HG02970 (cell line): ENCODE data around the gene GGNBP2.
"Not testable (repeated sequence)": the region's sequence is repeated elsewhere in the genome, so short reads cannot be mapped to it uniquely, and the experiment has no call there.

Source experiments
- ATAC-seq: cut with Tn5 transposase; IDR thresholded peaks from one replicate; pipeline ENCODE4 v1.9.1; 2021; ENCODE audit warnings: mild to moderate bottlenecking, moderate library complexity, moderate number of reproducible peaks; ENCODE audit not compliant: unreplicated experiment, low FRiP score

The GGNBP2 gene

GRCh38 chr17:36544307-36545076 lies at the start of gene GGNBP2:
TSS of gene GGNBP2 (plus strand) at chr17:36544919. CDS start at chr17:36545725, 806 bp downstream.
- ATAC-seq = peak; percentile 38

GRCh38 chr17:36495076-36495578 lies 49.6 kb upstream of the GGNBP2 start:
- ATAC-seq = no peak

- no peak for ATAC-seq
These were observed 48.5 kb upstream of the GGNBP2 start for GRCh38 chr17:36496018-36496789.

- no peak for ATAC-seq
These were observed 46.6 kb upstream of the GGNBP2 start for GRCh38 chr17:36498155-36498554.

DNA sequence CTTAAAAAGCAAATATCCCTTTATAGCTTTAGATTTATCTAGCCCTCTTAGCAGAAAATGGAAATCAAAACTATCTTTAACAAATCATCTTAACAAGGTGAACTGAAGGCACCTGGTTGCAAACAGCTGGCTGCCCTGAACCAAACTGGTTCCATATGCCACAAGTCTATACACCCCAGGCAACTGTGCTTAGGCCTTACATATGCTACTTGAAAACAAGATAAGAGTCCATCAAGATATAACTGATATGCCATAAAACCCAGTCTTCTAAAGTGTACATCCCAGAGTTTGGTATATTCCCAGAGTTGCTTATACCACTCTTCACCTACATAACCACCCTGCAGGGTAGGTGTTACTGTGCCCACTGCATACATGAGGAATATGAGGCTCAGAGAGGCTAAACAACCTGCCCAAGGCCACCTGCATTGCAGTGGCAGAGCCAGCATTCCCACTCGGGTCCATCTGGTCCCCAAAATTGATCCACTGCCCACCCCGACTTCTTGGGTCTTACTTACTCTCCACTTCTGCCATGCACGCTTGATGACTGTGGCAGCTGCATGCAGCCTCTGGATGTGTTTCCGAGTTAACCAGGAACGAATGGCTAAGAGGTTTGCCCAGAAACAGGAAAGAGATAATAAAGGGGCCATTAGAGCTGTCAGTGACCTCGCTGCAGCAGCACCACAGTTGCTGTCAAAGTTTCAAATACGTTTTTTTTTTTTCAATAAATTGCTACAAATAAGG lies 46.0 kb upstream of the GGNBP2 start:
- no peak for ATAC-seq

DNA sequence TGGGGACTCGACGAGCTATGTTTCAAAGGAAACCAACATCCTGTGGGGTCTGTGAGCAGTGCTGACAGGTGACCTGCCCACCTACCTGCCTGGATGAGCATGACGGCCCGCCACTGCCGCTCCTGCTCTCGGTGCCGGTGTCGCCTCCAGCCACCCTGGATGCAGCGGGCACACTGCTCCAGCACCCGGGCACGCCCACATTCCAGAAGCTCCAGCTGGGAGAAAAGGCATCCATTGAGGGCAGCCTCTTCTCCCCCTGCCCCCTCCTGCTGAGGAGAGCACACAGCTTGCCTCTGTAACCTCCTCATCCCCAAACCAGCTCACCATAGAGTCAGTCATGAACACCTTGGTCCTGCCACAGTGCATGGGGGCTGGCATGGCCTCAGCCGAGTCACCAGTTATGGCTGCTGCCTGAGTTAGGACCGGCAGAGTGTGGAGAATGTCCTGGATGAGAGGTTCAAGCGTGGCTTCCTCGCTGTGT lies 43.9 kb upstream of the GGNBP2 start:
- no peak for ATAC-seq

DNA sequence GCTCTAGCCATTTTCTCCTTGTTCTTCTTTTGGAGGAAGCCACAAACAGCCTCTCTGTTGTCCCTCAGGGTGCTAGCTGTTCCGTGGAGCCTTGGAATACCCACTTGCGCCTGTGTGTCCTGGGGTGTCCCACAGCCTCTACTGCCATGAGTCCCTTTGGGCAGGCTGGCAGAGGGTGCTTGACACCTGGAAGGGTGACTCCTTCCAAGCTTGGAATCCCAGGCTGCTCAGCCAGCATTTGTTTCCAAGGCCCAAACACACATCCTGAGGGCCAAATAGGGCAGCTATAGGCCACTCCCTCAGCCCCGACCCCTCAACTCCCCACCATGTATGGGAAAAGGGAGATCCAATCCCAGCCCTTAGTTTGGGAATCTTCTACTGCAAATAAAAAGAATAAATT lies 43.4 kb upstream of the GGNBP2 start:
- ATAC-seq = no peak

DNA sequence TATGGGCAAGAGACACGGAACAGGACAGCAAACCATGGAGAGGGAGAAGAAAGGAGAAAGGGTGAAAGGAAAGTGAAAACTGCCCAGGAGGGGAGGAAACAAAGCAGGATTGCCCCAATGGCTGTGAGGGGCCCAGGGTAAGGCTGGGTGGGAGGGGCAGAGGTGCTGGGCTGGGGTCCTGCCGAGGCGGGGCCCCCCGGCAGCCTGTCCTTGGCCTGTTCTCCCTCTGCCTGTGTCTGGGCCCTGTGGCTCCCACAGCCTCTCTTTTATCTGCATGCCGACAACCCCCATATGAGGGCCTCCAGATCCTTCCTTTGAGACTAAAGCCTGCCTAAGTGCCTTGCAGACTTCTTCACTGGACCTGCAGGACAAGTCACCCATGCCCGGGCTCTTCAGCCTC lies 42.8 kb upstream of the GGNBP2 start:
- no peak for ATAC-seq

DNA sequence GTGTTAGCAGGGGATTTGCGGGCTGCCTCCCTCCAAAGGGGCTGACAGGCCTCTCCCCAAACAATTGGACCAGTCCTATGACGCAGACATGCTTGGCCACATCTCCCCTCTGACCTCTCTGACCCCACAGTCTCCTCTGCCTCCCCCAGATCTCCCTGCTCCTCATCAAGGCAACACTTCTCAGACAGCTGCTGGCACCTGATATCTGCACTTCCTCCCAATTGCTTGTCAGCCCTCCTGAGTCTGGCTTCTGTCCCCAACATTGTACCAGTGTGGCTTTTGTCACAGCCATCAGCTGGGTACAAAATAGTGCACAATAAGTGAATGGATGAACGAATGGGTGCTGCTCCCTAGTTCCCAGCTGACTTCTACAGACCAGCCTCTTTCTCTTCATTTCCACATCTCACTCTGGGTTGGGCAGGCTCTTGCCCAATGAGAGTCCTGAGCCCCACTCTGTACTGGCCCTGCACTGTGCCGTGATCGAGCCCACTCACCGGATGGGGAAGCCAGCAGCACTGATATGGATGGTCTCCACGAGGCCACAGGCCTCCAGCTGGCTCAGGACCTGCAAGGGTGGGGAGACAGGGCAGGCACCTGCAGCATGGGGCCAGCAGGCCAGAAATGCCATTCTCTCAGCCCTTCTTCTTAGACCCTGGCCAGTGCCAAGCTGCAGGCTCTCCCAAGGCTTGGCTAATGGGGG lies 41.1 kb upstream of the GGNBP2 start:
- ATAC-seq = no peak

GRCh38 chr17:36504156-36504545 lies 40.6 kb upstream of the GGNBP2 start:
- no peak for ATAC-seq

- ATAC-seq = no peak
These were observed 39.5 kb upstream of the GGNBP2 start for GRCh38 chr17:36505171-36505570.

DNA sequence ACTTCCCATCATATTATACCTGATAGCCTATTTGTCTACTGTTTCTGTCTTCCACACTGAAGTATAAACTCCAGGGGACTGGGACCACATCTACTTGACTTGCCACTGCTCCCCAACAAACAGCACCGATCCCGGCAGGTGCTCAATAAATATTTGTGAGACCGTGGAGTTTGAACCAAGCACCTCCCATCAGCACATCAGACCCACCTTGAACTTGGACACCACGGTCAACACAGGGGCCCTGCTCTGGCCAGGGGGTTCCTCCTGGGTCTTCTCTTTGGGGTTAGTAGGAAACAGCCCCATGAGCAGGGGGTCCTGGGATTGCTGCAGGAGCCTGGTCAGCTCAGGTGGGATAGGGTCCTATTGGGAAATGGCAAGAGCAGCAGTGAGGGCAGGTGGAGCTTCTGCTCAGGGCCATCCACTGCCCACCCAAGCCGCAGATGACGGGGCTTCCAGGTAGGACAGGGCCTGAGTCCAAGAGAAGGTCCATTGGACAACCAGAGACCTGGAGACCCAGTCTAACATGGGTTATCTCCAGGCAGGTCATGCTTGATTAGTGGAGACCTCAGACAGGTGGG lies 38.4 kb upstream of the GGNBP2 start:
- no peak for ATAC-seq

- no peak for ATAC-seq
These were observed 37.9 kb upstream of the GGNBP2 start for GRCh38 chr17:36506831-36507230.

- no peak for ATAC-seq
These were observed 37.5 kb upstream of the GGNBP2 start for GRCh38 chr17:36507266-36507665.

DNA sequence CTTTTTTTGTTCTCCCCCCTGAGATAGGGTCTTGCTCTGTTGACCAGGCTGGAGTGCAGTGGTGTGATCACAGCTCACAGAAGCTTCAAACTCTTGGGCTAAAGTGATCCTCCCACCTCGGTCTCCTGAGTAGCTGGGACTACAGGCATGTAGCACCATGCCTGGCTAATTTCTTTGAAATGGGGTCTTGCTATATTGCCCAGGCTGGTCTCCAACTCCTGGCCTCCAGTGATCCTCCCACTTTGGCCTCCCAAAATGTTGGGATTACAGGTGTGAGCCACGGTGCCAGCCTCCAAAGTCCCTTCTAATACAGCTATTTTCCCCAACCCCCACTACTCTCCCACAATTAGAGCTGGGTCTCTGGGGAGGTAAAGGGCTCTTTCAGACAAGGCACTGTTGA lies 36.3 kb upstream of the GGNBP2 start:
- ATAC-seq = not testable (repeated sequence)

DNA sequence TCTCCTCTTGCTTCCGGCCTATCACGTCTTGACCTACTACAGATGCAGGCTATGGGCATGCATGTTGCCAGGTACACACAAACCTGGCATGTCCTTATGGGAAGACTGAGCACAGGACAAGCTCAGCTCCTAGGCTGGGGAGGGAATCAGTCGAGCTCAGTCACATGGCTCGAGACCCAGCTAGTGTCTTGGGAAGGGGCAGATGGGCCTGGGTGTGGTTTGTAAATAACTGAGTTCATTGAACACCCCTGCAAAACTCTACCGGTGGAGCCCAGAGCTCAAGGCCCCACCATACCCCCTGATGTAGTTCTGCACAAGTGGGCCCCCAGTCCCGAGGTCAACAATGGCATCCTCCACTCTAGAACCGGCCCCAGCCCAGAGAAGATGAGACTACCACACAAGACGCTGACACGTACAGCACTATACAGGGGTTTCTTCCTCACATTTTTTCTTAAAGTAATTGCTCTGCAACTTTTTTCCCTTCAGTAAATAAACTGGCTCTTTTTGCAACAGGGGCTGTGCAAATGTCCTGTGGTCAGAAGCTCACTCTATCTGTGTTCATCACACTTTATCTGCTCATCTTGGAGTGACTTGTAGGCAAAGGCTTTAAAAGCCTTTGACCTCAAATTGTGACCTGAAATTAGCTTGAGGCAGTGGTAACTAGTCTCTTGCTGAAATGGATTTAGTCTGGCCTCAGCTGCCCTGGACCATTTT lies 35.3 kb upstream of the GGNBP2 start:
- ATAC-seq = no peak

- ATAC-seq = no peak
These were observed 34.1 kb upstream of the GGNBP2 start for GRCh38 chr17:36510636-36511035.

DNA sequence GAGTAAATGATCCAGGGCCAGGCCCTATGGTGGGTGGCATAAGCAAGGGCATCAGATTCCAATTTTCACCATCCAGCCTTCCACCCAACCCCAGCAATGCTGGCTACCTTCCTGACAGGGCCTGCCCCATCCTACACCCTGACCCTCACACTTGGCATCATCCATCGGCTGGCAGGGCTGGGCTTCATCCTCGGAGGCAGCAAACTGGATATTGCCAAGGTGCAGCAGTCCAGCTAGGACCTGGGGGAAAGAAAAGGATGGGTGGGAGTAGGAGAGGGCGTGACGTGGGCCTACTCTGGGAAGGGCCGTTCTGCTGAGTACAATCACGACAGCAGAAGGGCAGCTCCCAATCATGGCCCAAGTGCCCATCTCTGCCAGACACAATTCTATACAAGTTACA lies 33.5 kb upstream of the GGNBP2 start:
- ATAC-seq = no peak

GRCh38 chr17:36512641-36513040 lies 32.1 kb upstream of the GGNBP2 start:
- ATAC-seq = no peak
